Suprapubic skin (tissue), 4 donors: Measurements from ENCODE around the gene RASD1. TPM values are rescaled to one million over a fixed set of nuclear protein-coding genes. Genes with fewer than 3 reads are reported as not detected.

Source experiments
- DNase-seq, 2 donors: peaks; one replicate each; pipeline ENCODE4 v3.0.0-alpha.2; 2019; ENCODE audit warnings: low spot score in 2 of 2
- H3K27ac ChIP-seq: fragments of 200-600 bp; sonication (generic); one replicate; pipeline ENCODE4 v1.5.1; 2019
- H3K27me3 ChIP-seq: fragments of 200-600 bp; sonication (generic); one replicate; pipeline ENCODE4 v1.5.1; 2019
- H3K36me3 ChIP-seq: fragments of 200-600 bp; sonication (generic); one replicate; pipeline ENCODE4 v1.5.1; 2019
- H3K4me1 ChIP-seq: fragments of 200-600 bp; sonication (generic); one replicate; pipeline ENCODE4 v1.5.1; 2019
- H3K4me3 ChIP-seq: fragments of 200-600 bp; sonication (generic); one replicate; pipeline ENCODE4 v1.5.1; 2019; ENCODE audit warnings: mild to moderate bottlenecking
- H3K9me3 ChIP-seq: fragments of 200-600 bp; sonication (generic); one replicate; pipeline ENCODE4 v1.5.1; 2019
- EP300 ChIP-seq: sonication (generic); formaldehyde crosslinking; IDR thresholded peaks from one replicate; pipeline ENCODE4 v1.6.1; 2017; ENCODE audit warnings: antibody characterized with exemption
- POLR2A ChIP-seq, 2 donors: fragments of 450-650 bp; IDR thresholded peaks; one replicate each; pipeline ENCODE4 v1.6.1; 2017; ENCODE audit warnings: antibody characterized with exemption in 2 of 2, mild to moderate bottlenecking in 2 of 2, moderate library complexity in 2 of 2
- POLR2AphosphoS5 ChIP-seq, 3 donors: sonication (generic); formaldehyde crosslinking; IDR thresholded peaks; one replicate each; pipeline ENCODE4 v1.6.1; 2017; ENCODE audit warnings: antibody characterized with exemption in 3 of 3
- WGBS: methylation state at CpG from one replicate; pipeline ENCODE4 v1.1.5; 2018; 5-methylcytosine and 5-hydroxymethylcytosine counted together
- total RNA-seq, 4 donors: library from RNA; depleted of rRNA; stranded (reverse); fragments of >200 nt; gene quantifications; one replicate each; pipeline ENCODE4 v1.1.0, GENCODE V29; 2016
- TF ChIP-seq, protein P1 (sequence below), 2 donors: fragments of 200-600 bp in 1 of 2; fragments of 450-650 bp in 1 of 2; sonication (generic) in 1 of 2; IDR thresholded peaks; one replicate each; pipeline ENCODE4 v1.5.1; 2016 to 2019; ENCODE audit warnings: antibody characterized with exemption in 2 of 2, mild to moderate bottlenecking in 1 of 2, moderate library complexity in 1 of 2

RASD1 gene
- total RNA-seq, 4 donors from 2014 or later = 11.7 to 31.1 (median 21.5) TPM

DNA sequence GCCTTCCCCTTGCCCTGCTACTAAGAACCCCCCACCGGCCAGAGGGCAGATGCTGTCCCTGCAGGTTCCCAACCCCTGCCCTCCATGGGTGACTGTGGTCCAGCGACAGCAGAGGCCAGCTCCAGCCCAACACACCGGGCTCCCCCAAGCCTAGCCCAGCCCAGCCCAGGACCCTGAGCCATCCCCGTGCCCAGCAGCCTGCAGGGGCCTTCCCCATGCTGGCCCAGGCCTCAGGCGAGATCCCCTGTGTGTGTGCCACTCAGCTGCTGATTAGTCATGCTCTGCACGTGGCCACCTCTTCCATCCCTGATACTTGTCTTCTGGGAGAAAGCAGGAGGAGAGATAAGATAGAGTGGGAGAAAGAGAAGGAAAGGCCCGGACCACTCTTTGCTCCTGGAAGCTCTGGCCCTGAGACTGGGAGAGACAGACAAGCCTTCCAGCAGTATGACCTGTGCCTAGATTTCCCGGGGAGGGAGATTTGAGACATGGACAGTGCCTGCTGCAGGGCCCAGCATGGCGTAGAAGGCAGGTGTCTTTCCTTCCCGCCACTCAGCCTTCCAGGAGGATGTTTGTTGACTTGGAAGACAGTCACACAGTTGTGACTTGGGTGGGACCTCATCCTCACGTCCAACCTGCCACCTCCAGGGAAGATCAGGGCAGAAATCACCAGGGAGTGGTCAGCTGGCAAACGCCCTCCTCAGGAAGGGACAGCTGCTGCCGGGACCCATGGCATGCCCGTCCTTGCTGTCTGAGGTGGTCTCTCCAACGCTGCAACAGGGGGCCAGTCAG lies 41.3 kb upstream of the RASD1 start:
- no peak overlapping the region for H3K4me3 ChIP-seq

DNA sequence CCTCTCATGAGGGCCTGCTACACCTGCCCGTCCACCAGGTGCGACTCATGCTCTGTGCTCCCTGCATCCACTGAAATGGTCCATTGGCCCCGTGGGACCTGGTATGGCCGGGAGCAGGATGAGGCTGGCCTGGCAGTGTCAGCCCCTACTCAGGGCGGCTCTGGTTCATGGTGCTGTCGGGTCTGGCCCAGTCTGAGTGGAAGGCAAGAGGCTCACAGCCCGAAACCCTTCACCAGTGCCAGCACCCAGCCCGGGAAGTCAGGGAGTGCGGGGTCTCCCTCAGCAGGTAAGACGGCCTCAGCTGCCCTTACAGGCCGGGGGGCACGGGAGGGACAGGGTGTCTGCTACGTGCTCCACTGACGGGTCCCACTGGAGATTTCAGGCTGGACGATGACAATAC lies 40.5 kb upstream of the RASD1 start:
- WGBS = 92% methylated on average over 10 of the region's 15 CpGs

More for the DNA sequence above, 41.3 kb upstream of the RASD1 start:
- Histone ChIP-seq H3K27me3 (no peaks in the 10 kb centered on the region), H3K9me3 (no peaks in the 10 kb centered on the region), H3K36me3 (no peaks in the 10 kb centered on the region), H3K27ac (no peak overlapping the region), H3K4me1 (no peaks in the 10 kb centered on the region)
- TF ChIP-seq POLR2AphosphoS5 (IDR thresholded peaks at IDR 0.05) = no peak
- TF ChIP-seq, protein P1, sequence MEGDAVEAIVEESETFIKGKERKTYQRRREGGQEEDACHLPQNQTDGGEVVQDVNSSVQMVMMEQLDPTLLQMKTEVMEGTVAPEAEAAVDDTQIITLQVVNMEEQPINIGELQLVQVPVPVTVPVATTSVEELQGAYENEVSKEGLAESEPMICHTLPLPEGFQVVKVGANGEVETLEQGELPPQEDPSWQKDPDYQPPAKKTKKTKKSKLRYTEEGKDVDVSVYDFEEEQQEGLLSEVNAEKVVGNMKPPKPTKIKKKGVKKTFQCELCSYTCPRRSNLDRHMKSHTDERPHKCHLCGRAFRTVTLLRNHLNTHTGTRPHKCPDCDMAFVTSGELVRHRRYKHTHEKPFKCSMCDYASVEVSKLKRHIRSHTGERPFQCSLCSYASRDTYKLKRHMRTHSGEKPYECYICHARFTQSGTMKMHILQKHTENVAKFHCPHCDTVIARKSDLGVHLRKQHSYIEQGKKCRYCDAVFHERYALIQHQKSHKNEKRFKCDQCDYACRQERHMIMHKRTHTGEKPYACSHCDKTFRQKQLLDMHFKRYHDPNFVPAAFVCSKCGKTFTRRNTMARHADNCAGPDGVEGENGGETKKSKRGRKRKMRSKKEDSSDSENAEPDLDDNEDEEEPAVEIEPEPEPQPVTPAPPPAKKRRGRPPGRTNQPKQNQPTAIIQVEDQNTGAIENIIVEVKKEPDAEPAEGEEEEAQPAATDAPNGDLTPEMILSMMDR (IDR thresholded peaks at IDR 0.05) = no peak
- TF ChIP-seq EP300 = no peak
- TF ChIP-seq POLR2A (IDR thresholded peaks at IDR 0.05) = no peak
- 86% methylated on average over 9 of the region's 15 CpGs for WGBS
- no peak for DNase-seq

DNA sequence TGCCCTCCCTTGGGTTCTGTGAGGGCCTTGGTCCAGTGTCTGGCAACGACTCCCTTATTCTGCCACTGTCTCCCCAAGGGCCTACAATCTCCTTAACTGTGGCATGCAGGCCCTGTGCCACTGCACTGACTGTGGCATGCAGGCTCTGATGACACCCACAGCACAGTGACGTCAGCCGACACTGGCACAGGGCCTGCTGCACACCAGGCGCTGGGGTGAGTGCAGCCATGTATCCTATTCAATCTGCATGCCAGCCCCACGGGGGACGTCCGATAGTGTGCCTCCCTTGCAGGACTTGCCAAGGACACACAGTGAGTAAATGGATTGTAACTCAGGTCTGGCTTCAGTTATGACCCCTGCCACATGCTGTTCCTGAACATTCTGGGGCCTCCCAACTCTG lies 39.8 kb upstream of the RASD1 start:
- Histone ChIP-seq H3K4me3 (no peak overlapping the region), H3K27ac (no peak overlapping the region), H3K36me3 (no peaks in the 10 kb centered on the region), H3K4me1 (no peaks in the 10 kb centered on the region), H3K27me3 (no peaks in the 10 kb centered on the region), H3K9me3 (no peaks in the 10 kb centered on the region)
- WGBS = 61% methylated on average over 3 of the region's 7 CpGs
- no peak for DNase-seq
- TF ChIP-seq POLR2AphosphoS5 (IDR thresholded peaks at IDR 0.05) (no peak), EP300 (no peak), POLR2A (IDR thresholded peaks at IDR 0.05) (no peak)
- TF ChIP-seq, protein P1 (IDR thresholded peaks at IDR 0.05) = no peak

More for the DNA sequence above, 40.5 kb upstream of the RASD1 start:
- H3K36me3 ChIP-seq = no peaks in the 10 kb centered on the region
- no peak for DNase-seq
- TF ChIP-seq POLR2A (IDR thresholded peaks at IDR 0.05) (no peak), EP300 (no peak), POLR2AphosphoS5 (IDR thresholded peaks at IDR 0.05) (no peak)
- TF ChIP-seq, protein P1 (IDR thresholded peaks at IDR 0.05) = no peak
- H3K4me3 ChIP-seq = no peak overlapping the region
- no peaks in the 10 kb centered on the region for H3K4me1 ChIP-seq
- no peak overlapping the region for H3K27ac ChIP-seq
- no peaks in the 10 kb centered on the region for H3K27me3 ChIP-seq
- no peaks in the 10 kb centered on the region for H3K9me3 ChIP-seq

DNA sequence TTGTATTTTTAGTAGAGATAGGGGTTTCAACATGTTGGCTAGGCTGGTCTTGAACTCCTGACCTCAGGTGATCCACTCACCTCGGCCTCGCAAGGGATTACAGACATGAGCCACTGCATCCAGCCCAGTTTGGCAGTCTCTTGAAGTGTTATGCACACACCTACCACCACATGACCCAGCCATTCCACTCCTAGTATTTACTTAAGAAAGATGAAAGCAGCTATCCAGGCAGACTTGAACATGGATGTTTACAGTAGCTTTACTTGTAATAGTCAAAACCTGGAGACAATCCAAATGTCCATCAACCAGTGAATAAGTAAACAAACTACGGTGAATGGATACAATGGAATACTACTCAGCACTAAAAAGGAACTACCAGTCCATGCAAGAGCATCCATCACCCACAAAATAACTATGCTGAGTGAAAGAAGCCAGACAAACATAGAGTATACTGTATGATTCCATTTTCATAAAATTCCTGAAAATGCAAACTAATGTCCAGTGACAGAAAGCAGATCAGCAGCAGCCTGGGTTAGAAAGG lies 37.8 kb upstream of the RASD1 start:
- Histone ChIP-seq H3K36me3 (no peaks in the 10 kb centered on the region), H3K9me3 (no peaks in the 10 kb centered on the region), H3K4me3 (no peak overlapping the region), H3K4me1 (no peaks in the 10 kb centered on the region), H3K27ac (no peak overlapping the region), H3K27me3 (no peaks in the 10 kb centered on the region)
- DNase-seq = no peak
- 86% methylated on average over 3 of the region's 3 CpGs for WGBS
- TF ChIP-seq EP300 (no peak), POLR2A (IDR thresholded peaks at IDR 0.05) (no peak), POLR2AphosphoS5 (IDR thresholded peaks at IDR 0.05) (no peak)
- TF ChIP-seq, protein P1 (IDR thresholded peaks at IDR 0.05) = no peak

DNA sequence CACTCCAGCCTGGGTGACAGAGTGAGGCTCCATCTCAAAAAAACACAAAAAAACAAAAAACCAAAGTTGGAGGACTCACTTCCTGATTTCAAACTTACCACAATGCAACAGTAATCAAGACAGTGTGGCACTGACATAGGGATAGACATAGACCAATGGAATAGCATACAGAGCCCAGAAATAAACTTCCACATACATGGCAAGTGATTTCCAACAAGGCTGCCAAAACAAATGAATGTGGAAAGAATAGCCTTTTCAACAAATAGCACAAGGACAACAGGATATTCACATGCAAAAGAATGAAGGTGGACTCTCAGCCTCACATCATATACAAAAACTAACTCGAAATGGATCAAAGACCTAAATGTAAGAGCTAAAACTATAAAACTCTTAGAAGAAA lies 36.8 kb upstream of the RASD1 start:
- no peaks in the 10 kb centered on the region for H3K4me1 ChIP-seq
- 89% methylated on average over 1 of the region's 1 CpG for WGBS
- H3K9me3 ChIP-seq = no peaks in the 10 kb centered on the region
- H3K36me3 ChIP-seq = no peaks in the 10 kb centered on the region
- TF ChIP-seq, protein P1 (IDR thresholded peaks at IDR 0.05) = no peak
- TF ChIP-seq POLR2A (IDR thresholded peaks at IDR 0.05) = no peak
- no peak for TF ChIP-seq EP300
- TF ChIP-seq POLR2AphosphoS5 (IDR thresholded peaks at IDR 0.05) = no peak
- H3K27ac ChIP-seq = no peak overlapping the region
- H3K4me3 ChIP-seq = no peak overlapping the region
- DNase-seq = no peak
- no peaks in the 10 kb centered on the region for H3K27me3 ChIP-seq
